C4-2B (cell line): ENCODE measurements around the gene FLT4.

Source experiments
- CTCF ChIP-seq: fragments of 450-650 bp; conservative IDR thresholded peaks from 2 replicates; pipeline ENCODE4 v1.5.1; 2017; ENCODE audit warnings: mild to moderate bottlenecking
- ZFX ChIP-seq: fragments of 450-650 bp; IDR thresholded peaks from 2 replicates; pipeline ENCODE4 v1.6.1; 2017

- TF ChIP-seq CTCF (no peak), ZFX (no peak)
Measured at GRCh38 chr5:180622910-180623309, 26.5 kb downstream of the FLT4 start.
